Stimulated activated naive CD4-positive, alpha-beta T cell treated with Interleukin-2 at 50 U/mL for 16 hours (primary cell): ENCODE measurements around the gene CYGB.
A peak's percentile ranks its signal among the peaks of the same experiment; 100 is the strongest.

Experiments used
- DNase-seq: peaks from one replicate; lab custom pipeline; 2025; lab: John Stamatoyannopoulos, UW

The CYGB gene

DNA sequence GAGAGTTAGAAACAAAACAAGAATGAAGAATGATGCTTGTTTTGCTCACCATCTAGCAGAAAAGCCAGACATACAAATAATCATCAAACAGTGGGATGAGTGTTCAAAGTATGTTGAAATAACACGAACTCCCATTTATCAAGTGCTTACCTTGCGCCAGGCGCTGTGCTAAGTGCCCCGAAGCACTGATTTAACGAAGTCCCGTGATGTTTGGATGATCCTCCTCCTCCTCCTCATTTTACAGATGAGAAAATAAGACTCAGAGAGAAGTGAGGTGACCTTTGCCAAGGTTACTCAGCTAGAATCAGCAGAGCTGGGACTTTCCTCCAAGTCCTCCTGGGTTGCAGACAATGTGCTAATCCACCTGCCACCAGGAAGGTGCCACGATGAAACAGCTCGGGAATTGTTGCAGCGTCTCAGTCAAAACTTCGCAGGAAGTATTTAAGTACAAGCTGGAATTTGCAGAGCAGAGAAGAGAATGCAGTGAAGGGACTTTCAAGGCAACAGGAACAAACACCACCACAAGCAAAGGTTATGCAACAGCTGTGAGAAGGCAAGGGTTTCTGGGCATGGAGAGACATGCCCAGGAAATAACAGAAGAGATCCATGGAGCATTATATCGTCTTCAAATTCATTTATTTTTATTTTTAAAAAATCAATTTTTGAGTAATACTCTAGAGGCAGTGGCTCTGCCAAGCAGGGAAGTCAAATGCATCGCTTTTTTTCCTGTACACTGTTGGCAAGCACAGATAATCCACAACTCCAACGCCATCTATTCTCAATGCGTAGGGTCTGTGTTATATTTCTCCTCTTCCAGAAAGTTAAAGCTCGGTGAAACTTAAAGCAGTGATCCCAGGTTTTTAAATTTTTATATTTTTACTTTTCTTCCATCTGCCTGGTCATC is 13.5 kb upstream of the CYGB start:
- no peak for DNase-seq

DNA sequence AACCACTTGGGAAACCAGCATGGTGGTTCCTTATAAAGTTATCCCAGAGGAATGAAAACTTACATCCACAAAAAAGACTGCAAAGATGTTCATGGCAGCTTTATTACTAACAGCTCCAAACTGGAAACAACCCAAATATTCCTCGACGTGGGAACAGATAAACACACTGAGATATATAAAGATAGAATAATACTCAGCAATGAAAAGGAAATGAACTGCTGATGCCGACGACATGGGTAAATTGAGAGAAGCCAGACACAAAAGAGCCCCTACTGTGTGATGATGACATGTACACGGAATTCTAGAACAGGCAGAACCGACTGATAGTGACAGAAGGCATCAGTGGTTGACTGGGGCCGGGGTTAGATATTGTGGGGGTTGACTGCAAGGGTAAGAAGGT is 12.0 kb upstream of the CYGB start:
- no peak for DNase-seq

DNA sequence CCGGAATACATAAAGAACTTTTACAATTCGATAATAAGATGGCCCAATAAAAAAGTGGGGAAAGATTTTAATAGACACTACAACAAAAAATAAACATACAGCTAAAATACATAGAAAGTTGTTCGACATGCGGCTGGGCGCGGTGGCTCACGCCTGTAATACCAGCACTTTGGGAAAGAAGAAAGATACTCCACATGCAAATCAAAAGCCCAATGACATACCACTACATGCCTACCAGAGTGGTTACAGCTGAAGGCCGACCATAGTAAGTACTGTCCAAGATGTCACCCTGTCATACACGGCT is 11.7 kb upstream of the CYGB start:
- no peak for DNase-seq

DNA sequence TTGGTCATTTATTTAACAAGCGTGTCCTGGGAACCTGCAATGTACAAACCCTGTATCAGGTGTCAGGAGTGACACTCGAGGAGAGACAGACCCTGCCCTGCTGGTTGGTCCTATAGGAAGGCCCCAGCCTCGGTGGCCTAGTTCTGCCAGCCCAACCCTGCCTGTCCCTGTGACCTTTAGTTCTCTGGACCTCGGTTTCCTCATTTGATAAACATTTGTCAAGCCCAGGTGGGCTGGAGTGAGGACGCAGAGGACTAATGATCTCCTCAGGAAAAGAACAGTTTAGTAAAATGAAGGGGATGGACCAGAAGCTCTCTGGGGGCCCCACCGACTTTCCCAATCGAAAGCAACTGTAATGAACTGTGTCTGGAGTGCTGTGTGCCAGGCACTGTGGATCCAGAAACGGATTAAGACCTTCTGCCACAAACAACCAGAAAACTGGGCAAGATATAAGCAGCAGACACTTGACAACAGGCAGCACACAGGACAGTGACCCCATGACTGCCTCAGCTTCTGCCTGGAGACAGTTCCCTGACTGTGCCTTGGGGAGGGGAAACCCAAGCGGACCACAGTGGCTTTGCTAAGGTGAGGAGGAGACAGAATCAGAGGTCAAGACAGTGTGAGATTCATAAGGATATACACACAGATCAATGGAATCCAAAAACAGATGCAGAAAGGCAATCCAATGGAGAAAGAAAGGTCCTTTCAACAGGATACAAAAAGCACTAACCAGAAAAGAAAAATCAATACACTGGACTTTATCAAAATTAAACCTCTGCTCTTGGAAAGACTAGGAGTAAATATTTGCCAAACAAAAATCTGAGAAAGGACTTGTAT is 11.1 kb upstream of the CYGB start:
- DNase-seq: no peak

DNA sequence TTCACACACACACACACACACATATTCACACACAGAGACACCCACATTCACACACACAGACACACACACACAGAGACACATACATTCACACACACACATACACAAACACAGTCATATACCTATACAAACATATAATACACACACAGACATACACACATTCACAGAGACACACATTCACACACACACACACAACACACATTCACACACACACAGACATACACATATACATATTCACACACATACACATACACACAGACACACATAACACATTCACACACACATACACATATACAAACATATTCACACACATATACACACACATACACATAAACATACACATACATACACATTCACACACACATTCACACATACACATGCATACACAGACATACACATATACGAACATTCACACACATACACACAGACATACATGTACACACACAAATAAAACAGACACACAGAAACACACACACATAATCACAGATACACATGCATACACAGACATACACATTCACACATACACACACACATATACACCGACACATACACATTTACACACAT is 10.2 kb upstream of the CYGB start:
- no peak for DNase-seq

DNA sequence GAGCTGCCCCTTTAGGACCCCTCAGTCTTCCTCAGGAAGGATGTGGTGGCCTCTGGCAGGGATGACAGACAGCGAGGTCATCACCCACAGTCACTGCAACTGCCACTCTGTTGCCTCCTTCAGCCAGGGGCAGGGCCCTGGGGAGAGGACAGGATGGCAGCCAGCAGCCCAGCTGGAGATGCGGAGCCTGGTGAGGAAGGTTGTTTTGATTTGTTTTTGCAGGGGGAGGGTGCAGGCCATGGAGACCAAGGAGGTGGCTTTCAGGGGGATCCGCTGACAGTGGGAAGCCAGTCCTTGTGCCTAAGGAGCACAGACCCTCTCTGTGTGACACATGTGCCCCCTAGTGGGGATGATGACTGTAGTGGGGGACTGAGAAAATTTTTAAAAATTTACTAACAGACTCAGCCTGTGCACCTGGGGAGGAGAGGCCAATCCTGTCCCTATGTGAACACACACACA is 9.7 kb upstream of the CYGB start:
- DNase-seq: no peak

DNA sequence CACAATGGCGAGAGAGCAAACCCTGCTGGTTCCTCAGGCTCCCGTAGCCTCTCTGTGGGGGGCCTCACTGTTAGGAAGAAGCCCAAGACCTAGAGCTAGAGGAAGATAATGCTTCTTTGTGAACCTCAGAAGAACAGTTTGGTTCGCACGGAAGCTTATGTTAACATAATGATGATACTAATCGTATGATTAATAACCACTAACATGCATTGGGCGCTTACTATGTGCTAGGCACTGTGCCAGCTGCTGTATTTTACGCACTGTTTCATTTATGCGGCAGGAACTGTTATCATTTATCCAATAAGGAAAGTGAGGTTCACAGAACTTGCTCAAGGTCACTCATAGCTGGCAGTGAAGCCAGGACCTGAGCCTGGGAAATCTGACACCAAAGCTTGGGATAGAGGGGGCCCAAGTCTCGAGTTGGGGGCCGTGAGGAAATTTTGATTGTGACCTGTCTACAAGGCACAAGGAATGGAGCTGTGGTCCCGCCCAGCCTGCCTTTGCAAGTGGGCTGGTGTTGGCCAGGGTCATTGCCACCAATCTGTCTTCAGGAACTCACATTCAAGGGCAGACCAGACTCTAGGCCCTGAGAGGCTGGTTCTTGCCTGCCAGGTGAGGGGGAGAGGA is 9.2 kb upstream of the CYGB start:
- DNase-seq: no peak

DNA sequence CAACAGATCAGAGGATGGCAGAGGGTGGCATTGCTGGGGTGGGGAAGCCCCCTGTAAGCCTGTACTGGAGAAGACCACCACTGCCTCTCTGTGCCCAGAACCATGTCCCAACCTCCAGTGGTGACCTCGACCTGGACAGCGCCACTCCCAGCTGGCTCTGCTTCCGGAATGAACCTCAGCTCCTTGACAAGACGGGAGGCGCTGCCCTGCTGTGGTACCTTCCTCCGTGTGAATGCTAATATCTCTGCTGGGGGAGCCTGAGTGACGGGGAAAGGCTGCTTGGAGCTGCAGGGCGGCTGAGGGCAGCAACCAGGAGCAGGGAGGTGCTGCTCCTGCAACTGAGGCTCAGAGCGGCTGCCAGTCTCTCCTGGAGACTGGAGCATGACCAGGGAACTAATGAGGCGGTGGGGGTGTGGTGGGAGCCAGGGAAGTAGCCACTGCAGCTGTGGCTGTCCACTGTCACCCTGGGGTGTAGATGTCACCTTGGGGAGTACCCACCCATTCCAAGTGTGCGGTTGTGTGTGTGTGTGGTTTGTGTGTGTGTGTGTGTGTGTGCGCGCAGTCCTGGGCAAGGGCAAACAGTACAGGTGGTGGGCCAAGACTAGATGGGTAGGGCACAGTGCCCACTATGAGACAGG is 8.5 kb upstream of the CYGB start:
- no peak for DNase-seq

DNA sequence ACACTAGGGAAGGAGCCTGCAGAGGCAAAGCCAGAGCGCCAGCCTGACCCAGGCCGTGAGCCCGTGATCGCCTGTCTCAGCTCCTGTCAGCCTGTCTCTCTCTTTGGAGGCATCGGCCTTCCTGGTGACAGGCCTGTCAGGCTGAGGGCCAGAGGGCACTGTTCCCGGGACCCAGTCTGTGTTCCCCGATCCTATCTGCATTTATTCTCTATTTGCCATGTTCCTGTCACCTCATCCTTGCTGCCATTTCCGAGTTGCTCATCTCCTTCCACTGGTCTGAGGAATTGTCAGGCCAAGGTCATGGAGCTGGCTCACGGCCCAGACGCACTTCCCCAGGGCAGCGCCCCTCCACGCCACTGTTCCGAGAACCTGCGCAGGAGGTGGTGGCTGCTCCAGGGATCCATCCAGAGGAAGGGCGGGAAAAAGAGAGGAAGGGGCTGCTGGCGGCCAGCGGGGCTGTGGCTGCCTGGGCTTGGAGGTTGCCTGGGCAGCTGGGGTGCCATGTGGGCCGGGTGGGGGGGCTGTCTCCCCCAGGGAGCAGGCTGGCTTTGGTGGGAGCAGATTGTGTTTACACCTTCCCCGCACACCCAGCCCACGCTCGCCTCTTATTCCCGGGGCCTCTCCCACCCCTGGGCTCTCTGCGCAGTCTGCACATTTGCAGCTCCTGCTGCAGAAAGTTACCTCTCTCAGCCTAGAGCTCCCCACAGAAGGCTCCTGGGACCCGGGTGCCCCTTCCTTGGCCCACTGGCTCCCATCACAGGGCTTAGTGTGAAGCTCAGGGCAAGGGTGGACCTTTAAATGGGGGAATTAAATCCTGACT is 7.2 kb upstream of the CYGB start:
- no peak for DNase-seq

DNA sequence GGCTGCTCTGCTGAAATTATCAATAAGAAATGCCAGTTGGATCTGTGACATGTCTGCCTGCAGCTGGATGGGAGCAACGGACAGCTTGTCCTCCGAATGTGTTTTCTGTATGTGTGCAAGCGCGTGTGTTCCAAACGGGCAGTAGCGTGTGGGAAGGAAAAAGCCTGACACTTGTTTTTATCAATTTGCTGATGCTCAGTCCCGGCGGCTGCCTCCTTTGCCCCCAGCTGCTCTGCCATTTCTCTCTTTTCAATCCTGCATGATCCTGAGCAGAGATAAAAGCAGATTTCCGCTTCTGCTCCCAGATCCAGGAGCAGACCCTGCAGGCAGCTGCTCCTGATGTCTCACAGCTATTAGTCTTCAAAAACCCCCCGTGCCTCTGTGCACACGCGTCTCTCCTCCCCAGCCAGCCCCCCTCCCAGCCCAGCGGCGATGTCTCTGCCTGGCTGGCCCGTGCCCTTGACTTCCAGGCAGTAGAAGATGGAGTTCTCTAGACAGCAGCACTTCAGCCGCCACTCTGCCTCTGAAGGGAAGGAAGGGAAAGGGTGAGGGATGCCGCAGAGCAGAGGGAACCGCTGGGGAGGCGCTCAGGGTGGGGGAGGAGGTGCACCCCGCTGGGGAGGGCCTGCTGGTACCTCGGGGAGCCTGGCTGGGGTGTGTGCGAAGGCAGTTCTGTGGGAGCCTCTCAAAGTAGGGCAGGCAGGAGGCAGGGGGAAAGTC is 6.5 kb upstream of the CYGB start:
- DNase-seq: no peak

DNA sequence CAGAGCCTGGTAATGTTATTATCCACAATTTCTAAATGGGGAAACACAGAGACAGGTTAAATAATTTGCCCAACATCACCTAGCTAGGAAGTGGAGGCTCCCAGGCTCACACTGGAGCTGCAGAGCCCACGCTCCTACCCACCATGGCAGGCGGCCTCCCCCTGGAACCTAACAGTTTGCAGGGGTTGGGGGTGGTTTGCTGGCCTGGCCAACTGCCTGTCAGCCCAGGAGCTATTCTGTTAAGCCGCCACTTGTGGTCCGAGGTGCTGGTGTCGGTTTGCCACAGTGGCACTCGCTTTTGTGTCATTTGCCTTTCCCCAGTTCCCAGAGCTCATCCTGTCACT is 5.9 kb upstream of the CYGB start:
- no peak for DNase-seq

DNA sequence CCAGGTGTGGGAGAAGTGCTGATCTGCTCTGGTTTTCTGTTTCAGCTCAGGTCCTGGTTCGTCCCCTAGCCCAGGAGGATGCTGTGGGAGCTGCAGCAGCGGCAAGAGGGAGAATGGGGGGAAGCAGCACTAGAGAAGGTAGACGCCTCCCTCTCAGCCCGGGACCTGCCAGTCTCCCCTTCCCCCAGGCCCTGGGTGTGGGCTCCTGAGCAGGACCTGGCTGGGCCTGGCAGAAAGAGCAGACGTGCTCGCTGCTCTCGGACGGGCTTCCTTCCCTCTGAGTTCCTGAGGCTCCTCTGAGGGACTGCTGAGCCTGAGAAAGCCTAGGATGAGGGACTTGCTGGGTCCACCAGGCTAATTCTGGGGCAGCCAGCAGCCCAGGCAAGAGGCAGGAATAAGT is 5.5 kb upstream of the CYGB start:
- no peak for DNase-seq

DNA sequence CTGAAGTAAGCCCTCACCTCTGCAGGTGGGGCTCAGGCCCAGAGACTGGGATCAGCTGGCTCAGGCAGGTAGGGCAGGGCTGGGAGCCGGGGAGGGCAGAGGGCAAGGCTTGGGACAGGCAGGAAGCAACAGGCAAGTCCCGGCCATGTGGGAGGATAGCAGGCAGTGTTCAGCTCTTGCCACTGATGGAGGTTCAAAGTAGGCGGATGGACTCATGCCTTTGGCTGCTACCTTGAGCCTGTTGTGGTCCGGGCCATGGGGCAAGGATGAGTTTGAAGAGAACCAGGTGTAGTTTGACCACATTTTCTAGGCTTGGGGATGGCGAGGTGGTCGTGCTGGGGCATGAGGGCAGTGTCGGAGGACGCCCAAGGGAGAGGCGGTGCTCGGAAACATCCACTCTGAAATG is 5.1 kb upstream of the CYGB start:
- no peak for DNase-seq

DNA sequence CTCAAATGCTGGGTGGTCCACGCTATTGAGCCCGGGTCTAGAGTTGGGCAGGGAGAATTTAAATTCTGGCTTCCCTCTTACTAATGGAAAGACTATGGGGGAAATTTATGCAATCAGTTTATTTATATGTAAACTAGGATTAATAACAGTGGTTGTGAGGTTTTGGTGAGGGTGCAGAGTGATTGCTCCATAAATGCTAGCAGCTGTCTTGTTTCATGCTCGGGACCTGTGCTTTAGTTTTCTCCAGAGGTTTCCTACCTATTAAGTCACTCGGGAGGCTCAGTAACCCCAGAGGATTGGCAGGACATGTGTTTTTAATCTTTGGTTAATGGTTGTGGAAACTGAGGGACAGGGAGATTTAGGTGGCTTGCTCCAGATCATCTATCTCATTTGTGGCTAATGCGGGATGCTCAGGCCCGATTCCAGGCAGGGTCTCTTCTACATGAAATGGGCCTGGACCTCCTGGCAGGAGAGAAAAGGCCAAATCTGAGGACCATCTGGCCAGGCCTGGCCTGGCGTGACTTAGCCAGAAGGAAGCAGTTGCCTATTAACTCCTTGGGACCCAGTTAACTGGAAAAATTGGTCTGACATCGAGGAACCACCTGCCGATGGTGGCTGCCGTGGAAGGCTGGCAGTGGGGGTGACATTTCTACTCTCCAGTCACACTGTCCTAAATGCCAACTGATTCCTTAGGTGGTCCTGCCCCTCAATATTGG is 4.4 kb upstream of the CYGB start:
- DNase-seq: no peak

DNA sequence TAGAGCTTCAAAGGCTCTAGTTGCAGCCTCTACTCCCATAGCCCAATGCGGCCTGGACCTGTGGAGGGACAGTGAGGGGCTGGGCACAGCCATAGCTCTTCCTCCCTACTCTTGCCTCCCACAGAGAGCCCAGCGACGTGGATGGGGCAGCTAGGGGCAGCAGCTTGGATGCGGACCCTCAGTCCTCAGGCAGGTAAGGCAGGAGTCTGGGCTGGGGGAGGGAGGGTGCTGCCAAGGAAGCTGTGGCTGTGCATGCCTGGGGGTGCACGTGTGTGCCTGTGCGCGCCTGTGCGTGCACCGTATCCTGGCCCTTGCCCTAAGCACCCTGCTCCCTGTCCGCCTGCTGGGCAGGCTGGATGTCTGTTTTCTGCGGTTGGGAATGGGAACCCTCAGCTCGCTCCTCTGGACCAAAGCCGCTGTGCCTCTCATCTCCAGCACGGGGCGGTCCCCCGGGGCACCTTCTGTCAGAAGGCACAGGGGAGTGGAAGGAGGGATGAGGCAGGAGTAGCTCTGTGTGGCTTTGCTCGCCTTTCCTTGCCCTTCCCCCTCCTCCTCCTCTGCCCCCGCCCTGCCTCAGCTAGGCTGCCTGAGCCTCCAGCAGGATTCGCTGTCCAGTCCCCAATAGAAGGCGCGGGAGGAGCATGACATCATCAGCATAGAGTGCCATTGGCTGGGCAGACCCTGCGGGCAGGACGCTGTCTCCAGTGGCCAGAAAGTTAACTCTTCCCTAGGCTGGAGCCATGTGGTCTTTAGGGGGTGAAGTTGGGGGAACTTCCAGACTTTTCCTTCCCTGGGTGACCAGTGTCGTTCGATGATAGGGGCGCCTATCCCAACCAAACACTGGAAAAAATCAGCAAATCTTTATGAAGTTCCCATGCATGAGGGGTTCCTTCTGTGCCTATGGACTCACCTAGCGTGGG is 3.1 kb upstream of the CYGB start:
- peak; percentile 13 for DNase-seq

DNA sequence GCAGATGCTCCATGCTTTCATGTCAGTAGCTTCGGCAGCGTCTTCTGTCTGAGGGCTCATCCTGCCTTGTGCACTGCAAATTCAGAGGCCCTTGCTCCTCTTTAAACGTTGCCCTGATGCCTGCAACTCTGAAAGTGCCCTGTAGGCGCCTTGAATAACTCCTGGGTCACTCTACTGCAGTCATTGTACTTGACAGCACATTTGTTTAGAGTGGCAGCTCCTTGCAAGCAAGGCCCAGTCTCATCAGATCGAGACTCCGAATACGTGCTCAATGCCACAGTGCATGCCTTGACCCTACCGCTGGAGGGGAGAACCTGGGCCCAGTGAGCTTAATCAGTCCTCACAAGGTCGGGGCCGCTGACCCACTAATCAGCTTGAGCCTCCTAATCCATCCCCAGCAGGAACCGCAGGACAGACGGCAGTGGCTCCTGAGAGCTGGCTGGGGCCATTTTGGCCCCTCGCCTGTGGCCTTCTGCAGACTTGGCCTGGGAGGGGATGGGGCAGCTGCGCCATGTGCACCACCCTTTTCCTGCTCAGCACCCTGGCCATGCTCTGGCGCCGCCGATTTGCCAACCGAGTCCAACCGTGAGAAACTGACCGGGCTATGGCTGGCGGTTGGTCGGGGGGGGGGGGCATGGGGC is 2.2 kb upstream of the CYGB start, which contains the start of gene PRCD:
PRCD (plus strand) TSS at position 414 of the 641 bp plus-strand sequence; CDS start at position 512, 98 bp downstream.
- DNase-seq: no peak

DNA sequence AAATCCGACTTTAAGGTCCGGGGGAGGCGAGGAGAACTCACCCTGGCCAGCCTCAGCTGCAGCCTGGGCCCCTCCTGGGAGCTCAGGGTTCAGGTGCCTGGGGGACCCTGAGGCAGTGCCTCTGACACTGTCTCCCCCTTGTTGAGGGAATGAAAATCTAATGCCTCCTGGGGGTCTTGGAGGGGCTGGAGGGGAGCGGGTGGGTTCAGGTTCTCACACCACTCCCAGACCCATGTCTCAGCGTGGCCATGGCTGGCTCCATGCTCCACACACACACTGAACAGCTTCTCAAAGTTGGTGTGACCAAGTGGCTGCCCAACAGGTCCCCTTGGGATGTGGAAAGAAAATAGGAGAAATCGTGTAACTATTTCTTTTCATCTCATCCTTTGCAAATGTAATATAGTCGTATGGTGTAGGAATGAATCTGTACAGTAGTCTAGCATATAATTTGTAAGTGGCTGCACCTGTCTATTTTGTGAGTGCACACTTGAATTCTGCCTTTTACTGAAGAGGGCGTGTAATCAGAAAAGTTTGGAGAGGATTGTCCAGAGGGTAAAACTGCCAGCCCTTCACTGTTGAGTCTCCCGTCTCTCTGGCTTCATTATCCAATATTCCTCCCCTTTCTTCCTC is 1.5 kb upstream of the CYGB start:
- DNase-seq: no peak
